H1 (cell line): ENCODE measurements around the gene SLC5A9. TPM values are rescaled to one million over a fixed set of nuclear protein-coding genes. Genes with fewer than 3 reads are reported as not detected.

ENCODE experiments used
- CTCF ChIA-PET: fragments of 300-600 bp; sonication (Branson Sonifier 250); formaldehyde crosslinking; loops from one replicate; lab custom pipeline; 2021; ENCODE audit not compliant: partially characterized antibody; lab: Charles Lee
- POLR2A ChIA-PET: fragments of 300-600 bp; sonication (Branson Sonifier 250); formaldehyde crosslinking; loops from one replicate; lab custom pipeline; 2021; ENCODE audit warnings: inconsistent platforms; ENCODE audit not compliant: partially characterized antibody; lab: Charles Lee
- DNase-seq, 2 experiments: peaks; one replicate each; pipeline versions ENCODE4 v3.0.0 to v3.0.0-alpha.2; 2010 to 2022; ENCODE audit warnings: low spot score in 2 of 2, low read depth in 1 of 2, mixed read lengths in 1 of 2
- FAIRE-seq: peaks from 2 replicates; lab custom pipeline; 2011; peaks lifted over from hg19 to GRCh38; lab: Jason Lieb, UNC
- H2AFZ ChIP-seq: 2 replicates; pipeline ENCODE4 v1.8.1; 2012; ENCODE audit warnings: low read length, inconsistent platforms
- H2AK5ac ChIP-seq: 2 replicates; pipeline ENCODE4 v1.6.1; 2013; ENCODE audit warnings: low read depth, low read length
- H2BK120ac ChIP-seq: replicated peaks from 2 replicates; pipeline ENCODE3; 2013; ENCODE audit warnings: low read depth, low read length, inconsistent platforms
- H2BK12ac ChIP-seq: 2 replicates; pipeline ENCODE4 v1.6.1; 2013; ENCODE audit warnings: low read depth, low read length
- H2BK15ac ChIP-seq: 2 replicates; pipeline ENCODE4 v1.6.1; 2013; ENCODE audit warnings: low read length
- H2BK20ac ChIP-seq: 2 replicates; pipeline ENCODE4 v1.6.1; 2013; ENCODE audit warnings: low read length
- H2BK5ac ChIP-seq: 2 replicates; pipeline ENCODE4 v1.6.1; 2013; ENCODE audit warnings: low read depth, low read length
- H3K14ac ChIP-seq: 2 replicates; pipeline ENCODE4 v1.6.1; 2013; ENCODE audit warnings: inconsistent platforms; ENCODE audit not compliant: insufficient read length
- H3K18ac ChIP-seq: 2 replicates; pipeline ENCODE4 v1.6.1; 2013; ENCODE audit warnings: low read length; ENCODE audit errors: extremely low read depth
- H3K23ac ChIP-seq: 2 replicates; pipeline ENCODE4 v1.6.1; 2013; ENCODE audit warnings: inconsistent platforms; ENCODE audit not compliant: insufficient read length
- H3K23me2 ChIP-seq: 2 replicates; pipeline ENCODE4 v1.6.1; 2013; ENCODE audit warnings: low read depth, low read length
- H3K27ac ChIP-seq: 2 replicates; pipeline ENCODE4 v1.6.1; 2011; ENCODE audit warnings: low read depth, low read length, inconsistent platforms
- H3K27me3 ChIP-seq, 4 experiments: replicated peaks in 1 of 4; 1 replicate in 1 of 4; 2 replicates in 3 of 4; pipeline versions ENCODE4 v1.6.1 to v1.8.1; 2011 to 2013; ENCODE audit warnings: low read length in 3 of 4, mild to moderate bottlenecking in 3 of 4, inconsistent platforms in 2 of 4, mixed read lengths in 2 of 4, moderate library complexity in 1 of 4; ENCODE audit not compliant: control insufficient read depth in 3 of 4, insufficient read depth in 3 of 4; ENCODE audit errors: extremely low read depth in 1 of 4
- H3K36me3 ChIP-seq, 4 experiments: 2 replicates each; pipeline versions ENCODE4 v1.6.1 to v1.8.1; 2011 to 2013; ENCODE audit warnings: mild to moderate bottlenecking in 4 of 4, low read length in 3 of 4, moderate library complexity in 2 of 4, control low read depth in 1 of 4, inconsistent platforms in 1 of 4; ENCODE audit not compliant: insufficient read depth in 4 of 4, control insufficient read depth in 2 of 4
- H3K4ac ChIP-seq: replicated peaks from 2 replicates; pipeline ENCODE3; 2013; ENCODE audit warnings: low read length, low read depth, mixed read lengths, inconsistent platforms; ENCODE audit not compliant: insufficient read length
- H3K4me1 ChIP-seq, 4 experiments: replicated peaks in 1 of 4; 1 replicate in 1 of 4; 2 replicates in 3 of 4; pipeline versions ENCODE4 v1.6.1 to v1.8.1; 2011 to 2013; ENCODE audit warnings: low read length in 3 of 4, inconsistent platforms in 2 of 4, mixed read lengths in 1 of 4; ENCODE audit not compliant: insufficient read depth in 4 of 4, control insufficient read depth in 3 of 4
- H3K4me2 ChIP-seq, 2 experiments: 2 replicates each; pipeline versions ENCODE4 v1.6.1 to v1.8.1; 2011 to 2013; ENCODE audit warnings: low read depth in 2 of 2, low read length in 2 of 2, control low read depth in 1 of 2, inconsistent platforms in 1 of 2, mild to moderate bottlenecking in 1 of 2; ENCODE audit not compliant: insufficient read depth in 1 of 2
- H3K4me3 ChIP-seq, 4 experiments: fragments of 200-600, 300-600 bp in 1 of 4; sonication (generic), shearing (Covaris generic), sonication (Bioruptor Twin) in 1 of 4; 2 replicates each; pipeline versions ENCODE4 v1.5.1 to v1.8.1; 2011 to 2016; ENCODE audit warnings: low read length in 4 of 4, low read depth in 3 of 4, control low read depth in 2 of 4, inconsistent platforms in 2 of 4, mild to moderate bottlenecking in 2 of 4, mixed read lengths in 1 of 4, moderate library complexity in 1 of 4; ENCODE audit not compliant: insufficient read depth in 2 of 4; ENCODE audit errors: extremely low read depth in 1 of 4
- H3K56ac ChIP-seq: replicated peaks from 2 replicates; pipeline ENCODE3; 2013; ENCODE audit warnings: low read depth, mild to moderate bottlenecking, mixed read lengths, low read length, inconsistent platforms; ENCODE audit not compliant: insufficient read length
- H3K79me1 ChIP-seq: 2 replicates; pipeline ENCODE4 v1.6.1; 2013; ENCODE audit warnings: low read depth, low read length, control low read depth
- H3K79me2 ChIP-seq, 2 experiments: 2 replicates each; pipeline versions ENCODE4 v1.6.1 to v1.8.1; 2012 to 2013; ENCODE audit warnings: low read length in 2 of 2, mild to moderate bottlenecking in 2 of 2, inconsistent platforms in 1 of 2; ENCODE audit not compliant: insufficient read depth in 2 of 2, control insufficient read depth in 1 of 2
- H3K9ac ChIP-seq, 4 experiments: replicated peaks in 1 of 4; 1 replicate in 1 of 4; 2 replicates in 3 of 4; pipeline versions ENCODE4 v1.6.1 to v1.8.1; 2011 to 2013; ENCODE audit warnings: low read depth in 3 of 4, low read length in 3 of 4, control low read depth in 2 of 4, mild to moderate bottlenecking in 2 of 4, moderate library complexity in 2 of 4, inconsistent platforms in 1 of 4; ENCODE audit errors: extremely low read depth in 1 of 4
- H3K9me3 ChIP-seq, 2 experiments: 2 replicates each; pipeline versions ENCODE4 v1.6.1 to v1.8.1; 2012 to 2013; ENCODE audit warnings: mild to moderate bottlenecking in 2 of 2, moderate library complexity in 2 of 2, control low read depth in 1 of 2, inconsistent platforms in 1 of 2, low read depth in 1 of 2, low read length in 1 of 2, mixed read lengths in 1 of 2; ENCODE audit not compliant: insufficient read depth in 2 of 2
- H4K20me1 ChIP-seq, 2 experiments: replicated peaks in 1 of 2; 2 replicates each; pipeline versions ENCODE3 to v1.8.1; 2011 to 2013; ENCODE audit warnings: inconsistent platforms in 2 of 2, low read length in 2 of 2, mild to moderate bottlenecking in 1 of 2; ENCODE audit not compliant: insufficient read depth in 2 of 2, control insufficient read depth in 1 of 2
- H4K5ac ChIP-seq: 2 replicates; pipeline ENCODE4 v1.6.1; 2013; ENCODE audit warnings: low read length, low read depth, mixed read lengths, inconsistent platforms; ENCODE audit not compliant: insufficient read length
- H4K8ac ChIP-seq: 2 replicates; pipeline ENCODE4 v1.8.0; 2013; ENCODE audit warnings: mild to moderate bottlenecking, moderate library complexity, low read length, inconsistent platforms; ENCODE audit not compliant: insufficient read depth; ENCODE audit errors: extremely low read depth
- H4K91ac ChIP-seq: replicated peaks from 2 replicates; pipeline ENCODE3; 2013; ENCODE audit warnings: low read length, mixed read lengths, inconsistent platforms; ENCODE audit not compliant: insufficient read length
- CHD1 ChIP-seq: IDR thresholded peaks from 2 replicates; pipeline ENCODE4 v1.6.1; 2012; ENCODE audit warnings: low read depth, low read length, improper control_type of control experiment
- HDAC2 ChIP-seq, 2 experiments: fragments of 300-600 bp in 1 of 2; sonication (generic) in 1 of 2; IDR thresholded peaks; 2 replicates each; pipeline ENCODE4 v1.6.1; 2011 to 2012; ENCODE audit warnings: low read depth in 2 of 2, low read length in 2 of 2, mild to moderate bottlenecking in 2 of 2, moderate library complexity in 2 of 2, borderline replicate concordance in 1 of 2, inconsistent platforms in 1 of 2
- KDM4A ChIP-seq: IDR thresholded peaks from one replicate; pipeline ENCODE4 v1.7.1; 2012; ENCODE audit warnings: low read depth, mild to moderate bottlenecking, moderate library complexity, low read length, inconsistent platforms; ENCODE audit not compliant: severe bottlenecking
- RAD21 ChIP-seq, 2 experiments: IDR thresholded peaks in 1 of 2; conservative IDR thresholded peaks in 1 of 2; 2 replicates each; pipeline ENCODE4 v1.6.1; 2011; ENCODE audit warnings: low read depth in 2 of 2, low read length in 2 of 2, improper control_type of control experiment in 1 of 2, inconsistent platforms in 1 of 2, mild to moderate bottlenecking in 1 of 2, moderate library complexity in 1 of 2
- RFX5 ChIP-seq: IDR thresholded peaks from 2 replicates; pipeline ENCODE4 v1.6.1; 2011; ENCODE audit warnings: low read depth, low read length, improper control_type of control experiment, borderline replicate concordance
- SIX5 ChIP-seq: IDR thresholded peaks from 2 replicates; pipeline ENCODE4 v1.6.1; 2011; ENCODE audit warnings: mild to moderate bottlenecking, low read depth, low read length
- SP1 ChIP-seq: IDR thresholded peaks from 2 replicates; pipeline ENCODE4 v1.6.1; 2011; ENCODE audit warnings: low read depth, low read length
- SRF ChIP-seq: IDR thresholded peaks from 2 replicates; pipeline ENCODE4 v1.6.1; 2011; ENCODE audit warnings: mild to moderate bottlenecking, low read depth, low read length, moderate library complexity
- SUZ12 ChIP-seq: fragments of 200-600 bp; sonication (generic); IDR thresholded peaks from 2 replicates; pipeline ENCODE4 v1.6.1; 2012; ENCODE audit warnings: mild to moderate bottlenecking, inconsistent platforms, low read length, moderate library complexity, mixed read lengths
- TAF7 ChIP-seq: optimal IDR thresholded peaks from 2 replicates; pipeline ENCODE3; 2011; ENCODE audit warnings: low read depth, mild to moderate bottlenecking, inconsistent platforms, low read length, moderate library complexity, borderline replicate concordance
- TBP ChIP-seq: IDR thresholded peaks from 2 replicates; pipeline ENCODE4 v1.6.1; 2011; ENCODE audit warnings: low read depth, low read length, improper control_type of control experiment
- TEAD4 ChIP-seq: IDR thresholded peaks from 2 replicates; pipeline ENCODE4 v1.6.1; 2012; ENCODE audit warnings: low read depth, low read length, inconsistent platforms, mixed read lengths
- WGBS, 2 experiments: shearing (Covaris generic) in 1 of 2; methylation state at CpG; one replicate each; pipeline versions ENCODE4 v1.1.6 to v1.1.7; 2013 to 2015; ENCODE audit warnings: low lambda C conversion rate in 2 of 2, mixed read lengths in 2 of 2, inconsistent platforms in 1 of 2, low coverage in 1 of 2, missing lambda C conversion rate in 1 of 2; ENCODE audit not compliant: insufficient replicate concordance in 2 of 2, insufficient coverage in 1 of 2, insufficient read length in 1 of 2; ENCODE audit errors: extremely low coverage in 1 of 2, missing lambda C conversion rate in 1 of 2; 5-methylcytosine and 5-hydroxymethylcytosine counted together
- polyA plus RNA-seq, 7 experiments: library from polyadenylated mRNA; depleted of rRNA in 3 of 7; stranded (reverse) in 5 of 7; unstranded in 2 of 7; fragments of >200 nt in 5 of 7; fragments of 200-250 nt in 2 of 7; gene quantifications; 1 replicate in 5 of 7; 2 replicates in 1 of 7; 4 replicates in 1 of 7; pipeline versions ENCODE4 v1.2.1 to v1.2.3, GENCODE V29; 2011 to 2013; ENCODE audit warnings: missing spikeins in 2 of 7, mixed read lengths in 2 of 7
- total RNA-seq: library from RNA; stranded (reverse); fragmentation: NEBNext Ultra II Directional; extraction: Animal tissue kit (Norgen Biotek cat#: 25700); gene quantifications from 2 replicates; pipeline ENCODE4 v1.2.1, GENCODE V29; 2021

Gene SLC5A9
- total and polyA plus RNA-seq, 2 of the 8 experiments (the other 6 are each of a cell fraction or from before 2014, with no cell fraction given), result 0.03 TPM; not detected in 1

DNA sequence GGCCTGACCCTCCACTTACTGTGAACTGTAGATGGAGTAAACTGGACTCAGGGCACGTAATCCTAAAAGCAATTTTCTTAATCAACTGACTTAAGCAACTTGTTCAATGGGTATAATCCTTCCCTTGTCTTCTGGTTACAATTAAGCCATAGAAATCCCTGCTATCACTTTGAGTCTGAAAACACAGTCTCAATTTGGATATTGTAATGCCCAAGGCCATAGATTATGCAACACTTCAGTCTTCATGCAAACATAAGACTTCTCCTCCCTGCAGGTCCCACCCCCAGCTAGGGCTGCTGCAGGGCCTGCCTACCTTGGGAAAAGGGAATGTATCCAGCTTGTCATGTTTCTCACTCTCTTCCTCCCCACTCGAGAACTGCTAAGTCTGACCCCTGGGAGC is 6.2 kb upstream of the SLC5A9 start:
- Histone ChIP-seq H3K27me3 (no peaks in the 10 kb centered on the region), H2BK20ac (no peak overlapping the region), H3K36me3 (no peaks in the 10 kb centered on the region), H3K79me2 (no peaks in the 10 kb centered on the region), H3K27ac (no peak overlapping the region), H3K4me3 (no peak overlapping the region), H2BK15ac (no peak overlapping the region), H4K91ac (no peak overlapping the region), H4K5ac (no peak overlapping the region), H4K20me1 (no peaks in the 10 kb centered on the region), H2BK5ac (peak overlapping the region; percentile 97; the same call in 1 of the 2 replicates), H3K4me2 (no peak overlapping the region), H3K4ac (no peak overlapping the region), H3K23me2 (no peaks in the 10 kb centered on the region), H3K79me1 (no peaks in the 10 kb centered on the region), H2AK5ac (peak overlapping the region; percentile 76; the same call in 1 of the 2 replicates), H2AFZ (no peak overlapping the region), H3K9me3 (no peaks in the 10 kb centered on the region), H3K23ac (no peak overlapping the region), H3K4me1 (peaks cover 1 to 9% (median 5%) of the 10 kb centered on the region in 4 experiments; a peak in 3 of 7 replicates), H2BK120ac (peak overlapping the region; percentile 68), H3K14ac (no peak overlapping the region), H2BK12ac (peak overlapping the region; percentile 87; the same call in 1 of the 2 replicates), H3K18ac (0 out of 2 replicates have a peak overlapping the region, but pooled peaks have one; percentile 60), H3K9ac (no peak overlapping the region), H3K56ac (no peak overlapping the region), H4K8ac (no peak overlapping the region)
- ChIA-PET CTCF (interaction anchor here (0.9 to 5.9 kb wide), 10 partner anchors 9 to 317 kb away, joined by 3 to 41 read pairs (median 5); no protein-coding TSS in a partner anchor), POLR2A (interaction anchor here (0.6 to 0.7 kb wide), 2 partner anchors 9 to 21 kb away, joined by 3 read pairs; no protein-coding TSS in a partner anchor)
- FAIRE-seq, result peak; percentile 28
- 96% methylated on average over 2 of the region's 2 CpGs; no CpG with 5 or more reads in 1 of the 2 experiments for WGBS, 2 experiments
- no peak for DNase-seq
- TF ChIP-seq TBP, result no peak
- TF ChIP-seq CHD1, result no peak
- no peak for TF ChIP-seq KDM4A
- no peak for TF ChIP-seq SIX5
- no peak for TF ChIP-seq RFX5
- TF ChIP-seq RAD21 (IDR thresholded peaks at IDR 0.05 in 1 of 2, conservative IDR thresholded peaks at IDR 0.05 in 1 of 2; ENCODE audit: low read depth in 2 of 2, low read length in 2 of 2), result no peak
- no peak for TF ChIP-seq SUZ12
- TF ChIP-seq HDAC2 (IDR thresholded peaks at IDR 0.05; ENCODE audit: borderline replicate concordance in 1 of 2, low read depth in 2 of 2, low read length in 2 of 2), result no peak
- no peak for TF ChIP-seq SRF
- TF ChIP-seq SP1, result no peak
- no peak for TF ChIP-seq TAF7
- no peak for TF ChIP-seq TEAD4
- TF ChIP-seq, all 59 proteins: peak for 0
